B cell (primary cell): ENCODE results near the gene ZFX. TPM values are rescaled to one million over a fixed set of nuclear protein-coding genes. Genes with fewer than 3 reads are reported as not detected.

ENCODE experiments used
- ATAC-seq: fragments of 200-7000 bp; cut with Tn5 transposase; one replicate; pipeline ENCODE4 v1.10.0; 2021; ENCODE audit warnings: low read depth, mild to moderate bottlenecking, moderate number of reproducible peaks, moderate library complexity
- CTCF ChIA-PET: fragments of 350-600 bp; sonication (Branson Sonifier 250); formaldehyde crosslinking; loops from one replicate; lab custom pipeline; 2021; ENCODE audit warnings: antibody characterized with exemption, inconsistent platforms; lab: Charles Lee
- POLR2A ChIA-PET: fragments of 350-600 bp; sonication (Branson Sonifier 250); formaldehyde crosslinking; loops from one replicate; lab custom pipeline; 2021; ENCODE audit warnings: antibody characterized with exemption; lab: Charles Lee
- DNase-seq: peaks from one replicate; pipeline ENCODE4 v3.0.0; 2013
- H2AFZ ChIP-seq: 2 replicates; pipeline ENCODE4 v1.6.1; 2012; ENCODE audit warnings: mild to moderate bottlenecking, low read depth, low read length; ENCODE audit not compliant: insufficient read depth, poor library complexity, severe bottlenecking
- H3K27ac ChIP-seq, 2 donors: 1 replicate in 1 of 2; 2 replicates in 1 of 2; pipeline ENCODE4 v1.5.1; 2012 to 2013; ENCODE audit warnings: low read length in 2 of 2, mild to moderate bottlenecking in 2 of 2, moderate library complexity in 1 of 2
- H3K27me3 ChIP-seq, 4 experiments: fragments of 200-600 bp in 1 of 4; sonication (generic) in 1 of 4; replicated peaks in 1 of 4; 1 replicate in 2 of 4; 2 replicates in 2 of 4; pipeline versions ENCODE4 v1.6.1 to v1.7.0; 2013 to 2016; ENCODE audit warnings: low read length in 3 of 4, mild to moderate bottlenecking in 2 of 4, mixed read lengths in 1 of 4, moderate library complexity in 1 of 4; ENCODE audit not compliant: insufficient read depth in 4 of 4, control insufficient read depth in 3 of 4; ENCODE audit errors: control extremely low read depth in 1 of 4
- H3K36me3 ChIP-seq, 2 experiments: replicated peaks in 1 of 2; 1 replicate in 1 of 2; 2 replicates in 1 of 2; pipeline versions ENCODE4 v1.6.1 to v1.7.1; 2013; ENCODE audit warnings: low read length in 1 of 2; ENCODE audit not compliant: insufficient read depth in 2 of 2, control insufficient read depth in 1 of 2; ENCODE audit errors: control extremely low read depth in 1 of 2, extremely low read depth in 1 of 2
- H3K4me1 ChIP-seq, 2 donors: fragments of 200-600 bp in 1 of 2; sonication (generic) in 1 of 2; 1 replicate in 1 of 2; 2 replicates in 1 of 2; pipeline versions ENCODE4 v1.5.1 to v1.6.1; 2013 to 2017; ENCODE audit warnings: low read length in 2 of 2; ENCODE audit not compliant: control insufficient read depth in 2 of 2, insufficient read depth in 2 of 2
- H3K4me2 ChIP-seq: replicated peaks from 2 replicates; pipeline ENCODE3; 2012; ENCODE audit warnings: mild to moderate bottlenecking, low read depth, low read length; ENCODE audit not compliant: poor library complexity, severe bottlenecking
- H3K4me3 ChIP-seq, 5 experiments: fragments of 200-600 bp in 1 of 5; sonication (generic) in 1 of 5; 1 replicate in 3 of 5; 2 replicates in 2 of 5; pipeline versions ENCODE4 v1.5.1 to v1.7.0; 2011 to 2016; ENCODE audit warnings: low read length in 4 of 5, mild to moderate bottlenecking in 4 of 5, low read depth in 2 of 5, control low read depth in 1 of 5, moderate library complexity in 1 of 5; ENCODE audit not compliant: insufficient read depth in 1 of 5; ENCODE audit errors: control extremely low read depth in 1 of 5, extremely low read depth in 1 of 5
- H3K79me2 ChIP-seq: fragments of 200-600 bp; sonication (generic); one replicate; pipeline ENCODE4 v1.6.0; 2016; ENCODE audit warnings: low read length; ENCODE audit not compliant: control insufficient read depth, insufficient read depth
- H3K9ac ChIP-seq: fragments of 200-600 bp; sonication (generic); 2 replicates; pipeline ENCODE4 v1.6.1; 2017; ENCODE audit warnings: mild to moderate bottlenecking, low read length, moderate library complexity
- H3K9me3 ChIP-seq, 3 donors: one replicate each; pipeline versions ENCODE4 v1.6.1 to v1.7.1; 2013; ENCODE audit warnings: low read length in 2 of 3; ENCODE audit not compliant: control insufficient read depth in 2 of 3, insufficient read depth in 1 of 3; ENCODE audit errors: control extremely low read depth in 1 of 3
- H4K20me1 ChIP-seq: 2 replicates; pipeline ENCODE4 v1.6.0; 2012; ENCODE audit warnings: mild to moderate bottlenecking, low read length; ENCODE audit not compliant: insufficient read depth, control insufficient read depth, poor library complexity, severe bottlenecking
- H3K27ac Mint-ChIP-seq: one replicate; pipeline ENCODE4 v1.8.0; 2021; ENCODE audit warnings: mixed read lengths
- H3K27me3 Mint-ChIP-seq: one replicate; pipeline ENCODE4 v1.8.0; 2021; ENCODE audit warnings: mixed read lengths
- H3K4me1 Mint-ChIP-seq: one replicate; pipeline ENCODE4 v1.8.0; 2021; ENCODE audit warnings: mixed read lengths
- H3K4me3 Mint-ChIP-seq: one replicate; pipeline ENCODE4 v1.8.0; 2021; ENCODE audit warnings: mixed read lengths
- H3K9me3 Mint-ChIP-seq: one replicate; pipeline ENCODE4 v1.8.0; 2022; ENCODE audit warnings: mixed read lengths; ENCODE audit not compliant: insufficient read depth
- EZH2 ChIP-seq: IDR thresholded peaks from 2 replicates; pipeline ENCODE4 v1.6.1; 2012; ENCODE audit warnings: borderline replicate concordance, low read depth, mild to moderate bottlenecking, moderate library complexity, low read length; ENCODE audit not compliant: insufficient read depth, poor library complexity, severe bottlenecking
- WGBS: methylation state at CpG from one replicate; pipeline ENCODE4 v1.1.5; 2013; ENCODE audit warnings: missing lambda C conversion rate; ENCODE audit not compliant: insufficient coverage; 5-methylcytosine and 5-hydroxymethylcytosine counted together
- intact Hi-C: fragments of 100-400 bp; cut with micrococcal nuclease; formaldehyde crosslinking; loops from one replicate; pipeline ENCODE4 v1.10.0; 2022
- polyA plus RNA-seq: library from polyadenylated mRNA; depleted of rRNA; stranded (reverse); fragments of >200 nt; gene quantifications from 2 replicates; pipeline ENCODE4 v1.2.3, GENCODE V29; 2012
- total RNA-seq, 2 donors: library from RNA; stranded (reverse); fragments of 120-200 nt in 1 of 2; gene quantifications; 1 replicate in 1 of 2; 2 replicates in 1 of 2; pipeline versions ENCODE4 v1.2.3 to v1.2.4, GENCODE V29; 2013 to 2022
- TF ChIP-seq, protein P1 (sequence below): fragments of 200-600 bp; IDR thresholded peaks from one replicate; pipeline ENCODE4 v1.8.0; 2022; ENCODE audit warnings: antibody characterized with exemption, mild to moderate bottlenecking

Gene ZFX
- total and polyA plus RNA-seq, 2 donors (not counting 1 experiment from before 2014, with no cell fraction given) = 31.3 to 81.8 TPM

- H3K4me3 Mint-ChIP-seq = no peak overlapping the region
- no peaks in the 10 kb centered on the region for H3K27me3 ChIP-seq
- peaks cover 2% of the 10 kb centered on the region for H3K9me3 Mint-ChIP-seq
- no peak overlapping the region for H3K27ac Mint-ChIP-seq
- intact Hi-C loops = no loop called here
- no peak overlapping the region for H3K4me3 ChIP-seq
- 100% methylated on average over 1 of the region's 3 CpGs for WGBS
- DNase-seq (no peak), ATAC-seq (no peak)
- no peaks in the 10 kb centered on the region for H3K79me2 ChIP-seq
- H2AFZ ChIP-seq = no peak overlapping the region
- H3K36me3 ChIP-seq = no peaks in the 10 kb centered on the region
- no peaks in the 10 kb centered on the region for H4K20me1 ChIP-seq
- no peak overlapping the region for H3K4me2 ChIP-seq
- TF ChIP-seq EZH2 = no peak
- TF ChIP-seq, protein P1, sequence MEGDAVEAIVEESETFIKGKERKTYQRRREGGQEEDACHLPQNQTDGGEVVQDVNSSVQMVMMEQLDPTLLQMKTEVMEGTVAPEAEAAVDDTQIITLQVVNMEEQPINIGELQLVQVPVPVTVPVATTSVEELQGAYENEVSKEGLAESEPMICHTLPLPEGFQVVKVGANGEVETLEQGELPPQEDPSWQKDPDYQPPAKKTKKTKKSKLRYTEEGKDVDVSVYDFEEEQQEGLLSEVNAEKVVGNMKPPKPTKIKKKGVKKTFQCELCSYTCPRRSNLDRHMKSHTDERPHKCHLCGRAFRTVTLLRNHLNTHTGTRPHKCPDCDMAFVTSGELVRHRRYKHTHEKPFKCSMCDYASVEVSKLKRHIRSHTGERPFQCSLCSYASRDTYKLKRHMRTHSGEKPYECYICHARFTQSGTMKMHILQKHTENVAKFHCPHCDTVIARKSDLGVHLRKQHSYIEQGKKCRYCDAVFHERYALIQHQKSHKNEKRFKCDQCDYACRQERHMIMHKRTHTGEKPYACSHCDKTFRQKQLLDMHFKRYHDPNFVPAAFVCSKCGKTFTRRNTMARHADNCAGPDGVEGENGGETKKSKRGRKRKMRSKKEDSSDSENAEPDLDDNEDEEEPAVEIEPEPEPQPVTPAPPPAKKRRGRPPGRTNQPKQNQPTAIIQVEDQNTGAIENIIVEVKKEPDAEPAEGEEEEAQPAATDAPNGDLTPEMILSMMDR = no peak
- H3K4me1 Mint-ChIP-seq = no peaks in the 10 kb centered on the region
- H3K27me3 Mint-ChIP-seq = no peaks in the 10 kb centered on the region
- no peak overlapping the region for H3K27ac ChIP-seq
- peaks cover 0 to 3% (median 0%) of the 10 kb centered on the region in 3 donors for H3K9me3 ChIP-seq
- no peaks in the 10 kb centered on the region for H3K4me1 ChIP-seq
- H3K9ac ChIP-seq = no peak overlapping the region
- ChIA-PET CTCF (no interaction called here), POLR2A (no interaction called here)
Observed at GRCh38 chrX:24229976-24230375, 80.4 kb downstream of the ZFX start.

GRCh38 chrX:24231131-24231540, 81.6 kb downstream of the ZFX start:
- no CpG with 5 or more reads among the region's 3 CpGs for WGBS
- H2AFZ ChIP-seq = no peak overlapping the region

More at GRCh38 chrX:24231131-24231540, 81.6 kb downstream of the ZFX start:
- POLR2A ChIA-PET = no interaction called here
- no peak overlapping the region for H3K4me3 ChIP-seq
- H4K20me1 ChIP-seq = no peaks in the 10 kb centered on the region
- no peak for TF ChIP-seq EZH2
- TF ChIP-seq, protein P1 = no peak
- H3K27ac ChIP-seq = no peak overlapping the region
- DNase-seq (no peak), ATAC-seq (no peak)
- H3K4me2 ChIP-seq = no peak overlapping the region
- H3K27me3 ChIP-seq = no peaks in the 10 kb centered on the region
- H3K9me3 Mint-ChIP-seq = no peaks in the 10 kb centered on the region
- H3K27ac Mint-ChIP-seq = no peak overlapping the region
- no peak overlapping the region for H3K4me3 Mint-ChIP-seq
- H3K79me2 ChIP-seq = no peaks in the 10 kb centered on the region
- intact Hi-C loops = no loop called here
- H3K4me1 ChIP-seq = no peaks in the 10 kb centered on the region
- no peaks in the 10 kb centered on the region for H3K9me3 ChIP-seq
- no peak overlapping the region for H3K9ac ChIP-seq
- no peaks in the 10 kb centered on the region for H3K27me3 Mint-ChIP-seq
- no peaks in the 10 kb centered on the region for H3K36me3 ChIP-seq
- H3K4me1 Mint-ChIP-seq = peaks cover 5% of the 10 kb centered on the region
- CTCF ChIA-PET = interaction anchor here (0.6 kb wide), 1 partner anchor 10 kb away, joined by 3 read pairs; no protein-coding TSS in a partner anchor
